HG03439 (cell line): Measurements from ENCODE around the gene LIMS2.

ENCODE experiments used
- ATAC-seq: cut with Tn5 transposase; IDR thresholded peaks from one replicate; pipeline ENCODE4 v1.9.1; 2021; ENCODE audit warnings: mild to moderate bottlenecking, moderate library complexity; ENCODE audit not compliant: unreplicated experiment

The LIMS2 gene

DNA sequence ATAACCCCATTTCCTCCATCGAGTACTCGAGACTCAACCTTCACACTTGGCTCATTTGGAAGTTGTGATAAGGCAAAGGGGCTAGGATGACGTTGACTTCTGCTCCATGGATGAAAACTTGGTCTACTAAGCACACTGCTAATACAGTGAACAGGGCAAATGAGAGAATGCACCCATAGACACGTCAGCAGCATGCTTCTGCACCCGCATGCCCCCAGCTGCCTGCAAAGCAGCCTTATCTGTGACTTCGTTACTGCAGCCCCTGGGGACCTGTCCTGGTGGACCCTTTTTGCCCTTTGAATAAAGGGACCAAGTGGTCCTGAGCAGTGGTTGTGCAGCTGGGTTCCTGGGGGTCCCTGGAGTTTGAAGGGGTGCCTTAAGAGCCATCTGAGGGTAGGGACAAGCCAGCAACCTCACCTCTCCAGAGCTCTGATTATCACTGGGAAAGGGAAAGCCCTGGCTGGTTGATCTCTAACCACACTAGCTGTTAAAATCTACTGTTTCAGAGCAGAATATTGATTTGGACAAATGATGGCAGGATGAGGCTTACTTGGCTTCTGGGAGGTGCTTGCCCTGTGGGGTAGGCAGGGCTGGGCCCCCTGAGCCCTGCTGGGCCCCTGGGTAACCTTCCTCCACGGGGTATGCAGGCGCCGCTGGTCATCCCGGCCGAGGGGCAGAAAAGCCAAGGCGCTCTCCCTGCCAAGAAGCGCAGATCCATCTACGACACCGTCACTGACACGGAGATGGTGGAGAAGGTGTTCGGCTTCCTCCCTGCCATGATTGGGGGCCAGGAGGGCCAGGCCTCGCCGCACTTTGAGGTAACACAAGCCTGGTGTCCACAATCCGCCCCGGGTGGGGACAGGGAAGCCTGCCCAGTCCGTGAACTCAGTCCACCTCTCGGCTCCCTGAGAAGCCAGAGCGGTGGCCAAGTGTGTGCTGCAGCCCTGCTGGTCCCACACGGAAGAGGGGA lies 67.0 kb downstream of the LIMS2 start:
- no peak for ATAC-seq

DNA sequence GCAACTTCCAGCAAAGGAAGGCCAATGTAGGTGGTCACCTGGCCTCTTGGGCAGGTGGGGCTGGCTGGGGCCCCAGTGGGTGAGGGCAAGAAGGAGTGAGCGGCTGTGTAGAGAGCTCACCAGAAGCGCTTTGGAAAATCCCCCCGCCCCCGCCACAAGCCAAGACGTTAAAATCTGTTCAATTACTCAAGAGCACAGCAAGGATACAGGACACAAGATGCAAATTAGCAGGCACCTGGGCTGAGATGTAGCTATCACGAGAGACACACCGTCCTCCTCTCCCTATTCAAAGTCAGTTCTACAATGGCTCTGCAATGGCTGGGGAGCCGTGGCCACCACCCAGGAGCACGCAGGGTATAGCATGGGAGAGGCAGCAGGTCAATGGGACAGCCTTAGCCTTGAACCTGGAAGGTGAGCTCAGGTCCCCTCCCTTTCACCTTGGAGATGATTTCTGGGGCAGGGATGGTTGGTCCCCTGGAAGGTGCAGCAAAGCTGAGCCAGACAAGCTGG lies 67.9 kb downstream of the LIMS2 start:
- no peak for ATAC-seq

DNA sequence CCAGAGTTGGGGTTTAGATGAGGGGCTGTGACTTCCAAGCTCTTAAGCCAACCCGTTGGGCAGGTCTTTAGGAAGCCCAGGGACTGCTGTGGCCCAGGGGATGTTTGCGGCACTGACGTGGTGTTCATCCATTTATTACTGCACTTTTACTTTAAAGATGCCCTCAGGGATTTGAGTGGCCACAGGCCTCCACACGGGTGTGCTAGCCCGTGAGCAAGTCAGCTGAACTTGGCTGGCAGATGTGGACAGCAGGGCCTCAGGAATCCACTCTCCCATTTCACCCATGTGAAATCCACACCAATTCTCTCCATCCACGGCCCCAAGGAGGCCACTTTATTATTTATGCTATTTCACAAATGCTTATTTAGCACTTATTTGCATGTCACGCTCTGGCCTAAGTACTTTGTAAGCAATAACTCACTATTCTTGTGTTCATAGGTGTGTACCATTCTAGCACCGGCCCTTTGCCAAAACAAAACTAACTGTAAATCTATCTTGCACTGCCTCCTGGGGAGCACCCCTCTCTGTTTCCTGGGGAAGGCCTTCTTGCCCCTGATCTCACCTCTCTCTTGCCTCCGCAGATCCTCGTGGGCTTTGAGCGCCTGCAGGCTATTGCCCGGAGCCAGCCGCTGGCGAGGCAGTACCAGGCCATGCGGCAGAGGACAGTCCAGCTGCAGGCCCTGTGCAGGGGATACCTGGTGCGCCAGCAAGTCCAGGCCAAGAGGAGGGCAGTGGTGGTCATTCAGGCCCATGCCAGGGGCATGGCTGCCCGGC lies 68.5 kb downstream of the LIMS2 start:
- no peak for ATAC-seq

DNA sequence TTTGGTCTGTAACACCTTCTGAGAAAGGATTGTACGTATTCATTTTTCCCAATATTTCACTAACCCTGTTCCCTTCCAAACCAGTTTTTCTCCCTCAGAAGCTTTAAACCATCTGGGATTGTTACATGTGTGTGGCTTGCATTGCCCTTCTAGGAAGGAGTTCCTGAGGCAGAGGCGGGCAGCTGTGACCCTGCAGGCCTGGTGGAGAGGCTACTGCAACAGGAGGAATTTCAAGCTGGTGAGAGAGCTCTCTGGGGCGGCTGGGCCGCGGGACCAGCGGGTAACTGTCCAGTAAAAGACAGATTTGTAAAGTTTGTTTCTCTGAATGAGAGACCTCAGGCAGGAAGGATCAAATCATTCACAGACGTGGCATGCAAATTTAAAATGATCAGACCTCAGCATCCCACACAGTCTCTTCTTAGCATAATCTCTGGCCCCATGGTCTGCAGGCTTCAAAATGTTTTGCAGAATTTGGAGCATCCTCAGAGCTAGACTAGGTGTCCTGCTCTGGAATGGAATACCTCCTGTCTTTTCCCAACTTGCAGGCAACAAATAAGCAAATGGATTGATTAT lies 69.6 kb downstream of the LIMS2 start:
- ATAC-seq = no peak

DNA sequence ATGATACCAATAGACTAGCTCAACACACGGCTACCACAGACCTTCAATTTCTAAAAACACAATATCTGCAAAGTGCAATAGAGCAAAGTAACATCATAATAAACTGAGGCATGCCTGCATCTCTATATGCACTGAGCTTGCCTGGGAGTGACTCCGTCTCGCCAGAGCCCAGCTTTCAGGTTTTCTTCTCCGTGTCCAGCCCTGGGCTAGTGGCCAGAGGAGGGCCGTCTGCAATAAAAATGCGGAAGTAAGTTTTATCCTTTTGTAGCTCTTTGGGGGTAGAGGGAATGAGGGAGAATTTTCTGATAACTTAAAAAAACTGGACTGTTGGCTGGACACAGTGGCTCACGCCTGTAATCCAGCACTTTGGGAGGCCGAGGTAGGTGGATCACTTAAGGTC lies 70.3 kb downstream of the LIMS2 start:
- no peak for ATAC-seq

DNA sequence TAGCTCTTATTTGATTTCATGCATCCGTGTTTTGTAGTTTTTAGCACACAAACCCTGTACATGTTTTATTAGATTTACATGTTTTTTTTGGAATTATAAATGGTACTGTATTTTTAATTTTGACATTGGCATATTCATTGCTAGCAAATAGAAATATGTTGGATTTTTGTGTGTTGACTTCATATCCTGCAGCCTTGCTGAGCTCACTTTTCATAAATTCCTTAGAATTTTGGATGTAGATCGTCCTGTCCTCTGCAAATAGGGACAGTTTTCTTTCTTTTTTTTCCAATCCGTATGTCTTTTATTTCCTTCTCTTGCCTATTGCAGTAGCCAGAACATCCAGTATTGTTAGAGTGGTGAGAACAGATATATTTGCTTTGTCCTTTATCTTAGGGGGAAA lies 76.1 kb downstream of the LIMS2 start:
- no peak for ATAC-seq

DNA sequence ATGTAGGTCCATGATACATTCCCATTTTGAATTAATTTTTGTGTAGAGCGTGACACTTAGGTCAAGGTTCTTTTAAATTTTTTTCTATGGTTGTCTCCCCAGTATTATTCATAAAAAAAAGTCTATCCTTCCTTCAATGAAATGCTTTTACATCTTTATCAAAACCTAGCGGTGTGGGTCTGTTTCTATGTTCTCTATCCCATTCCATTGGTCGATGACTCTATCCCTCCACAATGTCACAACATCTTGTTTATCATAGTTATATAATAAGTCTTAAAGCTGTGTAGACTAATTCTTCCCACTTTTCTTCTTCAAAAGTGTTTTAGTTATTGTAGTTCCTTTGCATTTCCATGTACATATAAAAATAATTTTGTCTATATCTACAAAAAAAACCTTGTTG lies 76.6 kb downstream of the LIMS2 start:
- ATAC-seq = no peak

DNA sequence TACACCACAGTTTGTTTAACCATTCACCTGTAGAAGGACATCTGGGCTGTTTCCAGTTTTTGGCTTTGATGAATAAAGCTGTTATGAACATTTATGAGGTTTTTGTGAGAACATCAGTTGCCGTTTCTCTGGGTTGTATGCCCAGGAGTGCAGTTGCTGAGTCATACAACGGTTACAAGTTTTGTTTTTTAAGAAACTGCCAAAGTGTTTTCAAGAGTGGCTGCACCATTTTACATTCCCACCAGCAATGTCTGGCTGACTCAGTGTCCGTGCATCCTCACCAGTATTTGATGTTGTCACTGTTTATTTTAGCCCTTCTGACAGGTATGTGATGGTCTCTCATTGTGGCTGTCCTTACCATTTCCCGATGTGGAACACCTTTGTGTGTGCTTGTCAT lies 77.3 kb downstream of the LIMS2 start:
- ATAC-seq = no peak

DNA sequence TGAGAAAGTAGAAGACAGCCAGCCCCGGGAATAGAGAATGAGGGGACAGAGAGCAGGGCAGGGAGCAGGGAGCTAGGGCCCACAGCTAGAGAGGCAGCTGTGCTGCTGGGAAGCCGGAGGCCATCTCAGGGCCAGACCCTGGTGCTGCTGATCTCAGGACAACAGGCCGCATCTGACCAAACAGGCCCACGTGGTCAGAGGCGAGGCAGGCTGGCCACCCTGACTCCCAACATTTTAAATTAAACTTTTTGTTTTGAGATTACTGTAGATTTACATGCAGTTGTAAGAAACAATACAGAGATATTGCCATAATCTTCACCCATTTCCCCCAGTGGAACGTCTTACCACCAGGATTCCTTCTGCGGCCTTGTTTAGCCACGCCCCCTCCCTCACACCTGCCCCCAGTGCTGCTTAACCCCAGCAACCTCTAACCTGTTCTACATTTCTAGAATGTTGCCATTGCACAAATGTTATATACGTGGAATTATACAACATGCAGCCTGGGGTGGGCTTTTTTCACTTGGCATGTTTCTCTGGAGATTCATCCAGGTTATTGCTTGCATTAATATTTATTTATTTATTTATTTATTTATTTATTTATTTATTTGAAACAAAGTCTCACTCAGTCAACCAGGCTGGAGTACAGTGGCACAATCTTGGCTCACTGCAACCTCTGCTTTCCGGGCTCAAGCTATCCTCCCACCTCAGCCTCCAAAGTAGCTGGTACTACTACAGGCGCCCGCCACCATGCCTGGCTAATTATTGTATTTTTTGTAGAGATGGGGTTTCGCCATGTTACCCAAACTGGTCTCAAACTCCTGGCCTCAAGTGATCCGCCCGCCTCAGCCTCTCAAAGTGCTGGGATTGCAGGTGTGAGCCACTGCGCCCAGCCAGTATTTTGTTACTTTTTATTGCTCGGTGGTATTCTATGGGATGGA lies 78.0 kb downstream of the LIMS2 start:
- no peak for ATAC-seq

DNA sequence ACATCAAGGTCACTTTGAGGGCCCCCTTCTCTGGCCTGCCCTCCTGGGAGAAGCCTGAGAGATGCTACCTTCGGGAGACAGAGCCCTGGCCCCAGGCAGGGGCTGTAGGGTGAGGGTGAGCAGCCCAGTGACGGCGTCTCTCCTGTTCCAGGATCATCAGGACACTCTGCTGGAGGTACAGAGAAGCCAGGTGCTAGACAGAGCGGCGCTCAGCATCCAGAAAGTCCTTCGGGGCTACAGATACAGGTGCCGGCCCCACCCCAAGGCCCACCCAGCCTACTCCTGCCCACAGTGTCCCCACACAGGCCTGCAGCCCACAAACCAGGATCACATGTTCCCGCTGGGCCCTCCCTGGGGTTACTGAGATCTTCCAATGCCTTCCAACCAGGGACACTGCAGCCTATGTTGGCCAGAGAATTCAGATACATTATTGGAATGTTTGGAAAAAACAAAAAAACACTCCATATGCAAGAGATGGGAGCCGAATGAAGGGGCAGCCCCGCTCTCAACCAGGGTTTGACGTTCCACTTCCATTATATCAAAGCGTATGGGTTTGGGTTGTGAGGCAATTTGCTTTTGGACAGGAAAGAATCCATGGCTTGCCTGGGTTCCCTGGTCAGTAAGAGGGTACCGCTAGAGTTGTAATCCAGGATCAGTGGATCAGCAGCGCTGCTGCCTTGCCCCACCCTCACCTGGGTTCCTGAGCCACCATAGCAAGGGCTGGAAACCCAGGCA lies 78.9 kb downstream of the LIMS2 start:
- ATAC-seq = no peak

DNA sequence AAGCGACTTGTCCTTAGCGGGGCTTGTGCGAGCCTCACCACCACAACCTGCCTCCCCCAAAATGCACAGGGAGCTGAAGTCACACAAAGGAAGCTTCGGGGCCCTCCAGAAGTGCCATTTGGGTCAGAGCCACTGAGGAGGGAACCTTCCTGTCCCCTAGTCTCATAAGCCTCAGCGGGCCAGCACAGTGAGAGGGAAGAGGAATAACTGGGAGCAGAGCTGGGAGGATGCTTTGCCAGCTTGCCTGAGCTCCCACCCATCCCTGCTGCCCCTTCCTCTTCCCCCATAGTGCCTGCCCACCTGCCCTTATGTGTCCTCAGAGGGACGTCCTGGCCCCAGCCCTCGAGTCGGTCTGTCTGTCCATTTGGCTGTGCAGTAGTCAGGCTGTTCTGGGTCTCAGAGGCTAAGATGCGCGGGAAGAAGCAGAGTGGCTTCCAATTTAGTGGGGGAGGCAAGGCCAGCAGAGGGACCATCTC lies 81.2 kb downstream of the LIMS2 start:
- no peak for ATAC-seq

DNA sequence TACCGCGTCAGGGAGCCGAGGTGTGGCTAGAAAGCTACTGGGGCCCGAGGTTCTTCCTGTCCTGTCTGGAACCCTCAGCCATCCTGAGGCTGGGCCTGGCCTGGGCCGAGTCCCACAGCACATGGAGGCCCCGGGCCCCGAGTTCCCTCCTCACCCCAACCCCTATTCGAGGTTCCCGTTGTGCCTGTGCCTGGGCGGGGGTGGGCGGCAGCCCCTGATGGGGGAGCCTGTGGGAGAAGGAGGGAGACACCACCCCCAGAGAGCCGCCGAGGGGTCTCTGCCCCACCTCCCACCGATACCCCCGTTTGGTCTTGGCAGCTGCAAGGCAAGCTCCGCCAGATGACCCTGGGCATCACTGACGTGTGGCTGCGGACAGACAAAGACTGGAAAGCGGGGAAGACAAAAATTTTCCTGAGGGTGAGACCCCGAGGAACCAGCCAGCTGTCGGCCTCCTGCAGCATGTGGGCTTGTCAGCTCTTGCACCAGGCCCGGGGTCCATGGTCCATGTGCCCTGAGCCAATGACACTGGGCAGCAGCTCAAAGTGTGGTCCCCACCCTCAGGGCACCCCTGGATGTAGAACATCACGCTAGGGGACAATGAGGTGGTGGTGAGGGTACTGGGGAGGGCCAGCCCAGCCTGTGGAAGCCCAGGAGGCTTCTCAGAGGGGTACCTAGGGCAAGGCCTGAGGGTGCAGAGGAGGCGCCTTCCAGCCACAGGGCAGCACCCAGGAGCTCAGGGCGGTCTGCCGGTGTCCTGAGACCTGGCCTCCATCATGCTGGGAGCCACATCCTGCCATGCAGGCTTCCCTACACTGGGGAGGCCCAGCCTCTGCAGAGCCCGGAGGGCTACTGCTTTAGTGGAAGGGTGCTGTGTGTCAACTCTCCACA lies 81.9 kb downstream of the LIMS2 start:
- no peak for ATAC-seq

DNA sequence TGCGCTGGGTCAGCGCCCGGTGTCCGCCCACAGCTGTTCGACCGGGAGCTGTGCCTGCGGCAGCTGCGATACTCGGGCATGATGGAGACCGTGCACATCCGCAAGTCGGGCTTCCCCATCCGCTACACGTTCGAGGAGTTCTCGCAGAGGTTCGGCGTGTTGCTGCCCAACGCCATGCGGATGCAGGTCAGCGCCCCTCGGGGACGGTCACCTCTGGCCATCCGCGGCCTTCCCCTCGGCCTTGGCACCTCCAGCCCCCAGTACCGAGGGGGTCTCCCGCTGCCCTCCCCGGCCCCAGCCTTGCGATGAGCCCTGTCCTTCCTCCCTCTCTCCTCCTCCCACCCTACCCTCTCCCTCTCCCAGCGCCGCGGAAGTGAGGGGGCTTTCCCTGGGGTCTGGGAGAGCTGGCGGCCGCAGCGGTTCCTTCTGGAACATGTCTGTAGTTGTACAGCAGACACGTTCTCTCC lies 82.5 kb downstream of the LIMS2 start:
- no peak for ATAC-seq

DNA sequence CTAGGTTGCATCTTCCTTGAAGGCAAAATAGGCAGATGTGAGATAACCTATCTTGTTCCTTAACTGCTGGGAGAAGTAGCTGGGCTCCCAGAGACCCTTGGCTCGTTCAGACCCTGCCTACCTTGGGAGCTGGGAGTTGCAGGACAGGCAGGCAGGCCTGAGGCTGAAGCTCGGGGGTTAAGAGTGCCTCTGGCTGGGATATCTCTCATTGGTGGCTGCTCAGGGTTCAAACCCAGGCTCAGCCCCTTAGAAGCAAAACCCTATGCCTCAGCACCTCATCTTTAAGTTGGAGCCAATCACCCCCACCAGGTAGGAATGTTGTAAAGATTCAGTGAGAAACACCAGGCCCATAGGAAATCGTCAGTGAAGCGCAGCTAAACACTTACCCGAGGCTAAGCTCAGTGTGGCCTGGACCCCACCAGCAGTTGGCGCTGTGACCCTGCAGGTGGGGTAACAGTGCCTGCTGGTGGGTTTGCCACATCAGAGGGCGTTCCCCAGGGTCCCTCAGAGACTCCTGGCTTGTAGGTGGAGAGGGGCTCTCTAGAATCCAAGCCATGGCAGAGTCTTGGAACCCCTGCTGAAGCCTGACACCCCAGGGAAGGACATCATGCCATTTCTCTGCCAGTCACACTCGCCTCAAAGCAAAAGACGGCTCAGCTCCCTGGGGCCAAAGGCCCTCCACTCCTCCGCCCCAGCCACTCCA lies 84.0 kb downstream of the LIMS2 start:
- peak; percentile 54 for ATAC-seq

DNA sequence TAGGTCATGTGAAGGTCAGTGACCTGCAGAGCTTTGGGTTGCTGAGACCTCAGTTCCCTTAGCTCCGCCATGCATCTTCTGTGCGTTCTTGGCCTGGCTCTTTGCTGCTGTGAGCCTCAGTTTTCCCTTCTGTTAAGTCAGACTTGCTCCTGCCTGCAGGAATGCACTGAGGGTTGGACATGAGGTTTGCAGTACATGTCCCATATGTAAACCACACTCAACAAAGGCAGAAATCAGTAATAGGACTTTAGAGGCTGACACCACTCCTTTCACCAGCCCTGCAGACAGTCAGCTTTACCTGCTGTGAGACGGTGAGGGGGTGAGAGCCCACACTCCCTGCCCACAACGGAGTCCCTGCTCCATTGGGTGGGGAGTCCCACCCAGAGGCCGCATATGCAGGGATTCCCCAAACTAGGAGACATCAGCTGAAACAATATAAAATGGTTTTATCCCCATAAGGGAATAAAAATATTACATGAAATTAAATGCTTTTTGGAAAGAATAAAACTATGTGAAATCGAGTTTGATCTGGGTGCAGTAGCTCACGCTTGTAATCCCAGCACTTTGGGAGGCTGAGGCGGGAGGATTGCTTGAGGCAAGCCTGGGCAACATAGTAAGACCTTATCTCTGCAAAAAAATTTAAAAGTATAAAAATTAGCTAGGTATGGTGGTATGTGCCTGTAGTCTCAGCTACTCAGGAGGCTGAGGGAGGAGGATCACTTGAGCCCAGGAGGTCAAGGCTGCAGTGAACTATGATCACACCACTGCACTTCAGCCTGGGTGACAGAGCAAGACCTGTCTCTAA lies 84.7 kb downstream of the LIMS2 start:
- ATAC-seq = no peak

DNA sequence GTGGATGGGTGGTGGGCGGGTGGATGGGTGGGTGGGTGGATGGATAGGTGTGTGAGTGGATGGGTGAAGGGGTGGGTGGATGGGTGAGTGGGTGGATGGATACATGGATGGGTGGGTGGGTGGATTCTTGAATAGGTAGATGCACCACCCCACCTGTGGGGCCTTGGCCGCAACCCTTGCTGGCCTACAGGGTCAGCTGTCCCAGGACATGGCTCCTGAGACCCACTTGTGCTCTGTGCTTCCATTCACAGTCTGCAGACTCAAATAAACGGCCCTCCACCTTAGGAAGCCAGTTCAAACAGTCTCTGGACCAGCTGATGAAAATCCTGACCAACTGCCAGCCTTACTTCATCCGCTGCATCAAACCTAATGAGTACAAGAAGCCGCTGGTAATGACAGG lies 85.5 kb downstream of the LIMS2 start:
- no peak for ATAC-seq

DNA sequence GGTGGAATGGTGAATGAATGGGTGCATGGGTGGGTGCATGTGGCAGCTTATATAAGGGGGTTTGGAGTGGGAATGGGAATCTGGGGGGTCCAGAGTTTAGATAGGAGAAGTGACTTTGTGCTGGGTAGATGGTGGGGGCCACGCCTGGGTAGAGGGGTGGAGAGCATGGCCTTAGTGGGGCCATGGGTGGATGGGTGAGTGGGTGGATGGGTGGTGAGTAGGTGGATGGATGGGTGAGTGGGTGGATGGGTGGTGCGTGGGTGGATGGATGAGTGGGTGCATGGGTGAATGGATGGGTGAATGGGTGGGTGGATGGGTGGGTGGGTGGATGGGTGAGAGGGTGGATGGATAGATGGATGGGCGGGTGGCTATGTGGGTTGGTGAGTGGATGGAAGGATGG lies 86.0 kb downstream of the LIMS2 start:
- ATAC-seq = no peak
